ENCODE data around the gene MXD4. TPM values are rescaled to one million over a fixed set of nuclear protein-coding genes. Genes with fewer than 3 reads are reported as not detected.

MXD4 gene
- total RNA-seq, 1 experiment from 2014 or later: 20.4 TPM

DNA sequence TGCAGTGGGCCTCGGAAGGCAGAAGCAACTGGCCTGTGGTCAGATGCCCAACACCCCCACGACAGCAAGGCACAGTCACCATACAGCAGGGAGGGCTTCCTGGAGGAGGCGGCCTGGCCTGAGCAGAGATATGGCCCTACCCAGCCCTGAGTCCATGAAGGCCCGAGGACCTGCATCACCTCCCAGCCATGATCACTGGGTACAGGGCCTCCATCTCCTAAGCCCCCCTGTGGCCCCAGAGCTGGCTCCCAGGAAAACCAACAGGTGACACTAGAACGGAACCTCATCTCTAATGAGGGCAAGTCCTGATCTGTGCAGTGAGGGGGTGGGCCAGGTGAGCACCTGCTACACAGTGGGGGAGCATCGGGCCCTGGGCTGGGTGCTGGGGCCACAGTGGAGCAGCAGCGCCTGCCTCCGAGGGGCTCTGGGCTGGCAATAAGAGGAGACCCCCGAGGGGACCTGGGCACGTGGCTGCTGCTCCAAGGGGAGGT lies 26.2 kb upstream of the MXD4 start (continued):
- TF ChIP-seq, protein P1, sequence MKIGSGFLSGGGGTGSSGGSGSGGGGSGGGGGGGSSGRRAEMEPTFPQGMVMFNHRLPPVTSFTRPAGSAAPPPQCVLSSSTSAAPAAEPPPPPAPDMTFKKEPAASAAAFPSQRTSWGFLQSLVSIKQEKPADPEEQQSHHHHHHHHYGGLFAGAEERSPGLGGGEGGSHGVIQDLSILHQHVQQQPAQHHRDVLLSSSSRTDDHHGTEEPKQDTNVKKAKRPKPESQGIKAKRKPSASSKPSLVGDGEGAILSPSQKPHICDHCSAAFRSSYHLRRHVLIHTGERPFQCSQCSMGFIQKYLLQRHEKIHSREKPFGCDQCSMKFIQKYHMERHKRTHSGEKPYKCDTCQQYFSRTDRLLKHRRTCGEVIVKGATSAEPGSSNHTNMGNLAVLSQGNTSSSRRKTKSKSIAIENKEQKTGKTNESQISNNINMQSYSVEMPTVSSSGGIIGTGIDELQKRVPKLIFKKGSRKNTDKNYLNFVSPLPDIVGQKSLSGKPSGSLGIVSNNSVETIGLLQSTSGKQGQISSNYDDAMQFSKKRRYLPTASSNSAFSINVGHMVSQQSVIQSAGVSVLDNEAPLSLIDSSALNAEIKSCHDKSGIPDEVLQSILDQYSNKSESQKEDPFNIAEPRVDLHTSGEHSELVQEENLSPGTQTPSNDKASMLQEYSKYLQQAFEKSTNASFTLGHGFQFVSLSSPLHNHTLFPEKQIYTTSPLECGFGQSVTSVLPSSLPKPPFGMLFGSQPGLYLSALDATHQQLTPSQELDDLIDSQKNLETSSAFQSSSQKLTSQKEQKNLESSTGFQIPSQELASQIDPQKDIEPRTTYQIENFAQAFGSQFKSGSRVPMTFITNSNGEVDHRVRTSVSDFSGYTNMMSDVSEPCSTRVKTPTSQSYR (CRISPR knock-in tag; IDR thresholded peaks at IDR 0.05): no peak
- TF ChIP-seq ATF6 (CRISPR knock-in tag; IDR thresholded peaks at IDR 0.05) (no peak), RORB (CRISPR knock-in tag; IDR thresholded peaks at IDR 0.05) (no peak), TP53 (CRISPR knock-in tag; IDR thresholded peaks at IDR 0.05) (no peak), NR3C1 (CRISPR knock-in tag; conservative IDR thresholded peaks at IDR 0.05; ENCODE audit: low read depth) (no peak), ARID4B (CRISPR knock-in tag; IDR thresholded peaks at IDR 0.05; ENCODE audit: borderline replicate concordance) (no peak), ELF4 (CRISPR knock-in tag; IDR thresholded peaks at IDR 0.05; ENCODE audit: low read depth) (no peak), GRHL2 (CRISPR knock-in tag; IDR thresholded peaks at IDR 0.05; ENCODE audit: insufficient replicate concordance, severe bottlenecking) (no peak)
- TF ChIP-seq, protein P2, sequence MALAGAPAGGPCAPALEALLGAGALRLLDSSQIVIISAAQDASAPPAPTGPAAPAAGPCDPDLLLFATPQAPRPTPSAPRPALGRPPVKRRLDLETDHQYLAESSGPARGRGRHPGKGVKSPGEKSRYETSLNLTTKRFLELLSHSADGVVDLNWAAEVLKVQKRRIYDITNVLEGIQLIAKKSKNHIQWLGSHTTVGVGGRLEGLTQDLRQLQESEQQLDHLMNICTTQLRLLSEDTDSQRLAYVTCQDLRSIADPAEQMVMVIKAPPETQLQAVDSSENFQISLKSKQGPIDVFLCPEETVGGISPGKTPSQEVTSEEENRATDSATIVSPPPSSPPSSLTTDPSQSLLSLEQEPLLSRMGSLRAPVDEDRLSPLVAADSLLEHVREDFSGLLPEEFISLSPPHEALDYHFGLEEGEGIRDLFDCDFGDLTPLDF (CRISPR knock-in tag; IDR thresholded peaks at IDR 0.05): no peak

GRCh38 chr4:2287594-2287915 lies 25.6 kb upstream of the MXD4 start:
- Mint-ChIP-seq H3K27me3 (ENCODE audit: low read depth) (no peaks in the 10 kb centered on the region), H3K4me1 (no peaks in the 10 kb centered on the region; the same call in 1 of the 2 replicates), H3K9me3 (no peaks in the 10 kb centered on the region), H3K4me3 (no peak overlapping the region), H3K27ac (no peak overlapping the region), H3K36me3 (no peaks in the 10 kb centered on the region)
- TF ChIP-seq FOXP4 (CRISPR knock-in tag; IDR thresholded peaks at IDR 0.05) (no peak), ZMAT4 (CRISPR knock-in tag; IDR thresholded peaks at IDR 0.05) (no peak), ZNF317 (CRISPR knock-in tag; IDR thresholded peaks at IDR 0.05; ENCODE audit: borderline replicate concordance, low read depth) (no peak), SOX15 (CRISPR knock-in tag; IDR thresholded peaks at IDR 0.05) (no peak)
- DNase-seq (ENCODE audit: low spot score): no peak
- ChIA-PET CTCF (interaction anchor here (2.4 kb wide), 1 partner anchor 18 kb away, joined by 6 read pairs; no protein-coding TSS in a partner anchor), POLR2A (no interaction called here)
- ATAC-seq: no peak

Data from WTC11 (cell line).